Measurements from ENCODE around the gene BSX.

The BSX gene

DNA sequence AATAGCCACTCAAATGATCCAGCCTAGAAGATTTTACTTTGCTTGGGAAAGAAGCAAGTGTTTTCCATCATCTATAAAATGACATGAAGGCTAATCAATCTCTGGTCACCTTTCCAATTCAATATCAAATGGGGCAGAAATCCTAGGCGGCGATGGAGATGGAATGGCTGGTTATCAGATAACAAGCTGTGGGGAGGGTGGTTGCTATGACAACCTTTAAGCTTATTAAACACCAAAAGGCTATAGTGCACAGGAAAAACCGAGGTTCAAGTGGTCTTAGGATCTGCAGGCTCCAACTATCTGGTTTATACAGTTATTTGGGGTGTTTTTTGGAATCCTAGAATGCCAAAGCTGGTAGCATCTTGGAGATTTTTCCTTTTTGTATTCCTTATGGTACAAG is 13.9 kb upstream of the BSX start:
- H3K4me1 ChIP-seq (ENCODE audit: low read depth, poor library complexity, severe bottlenecking), result no peaks in the 10 kb centered on the region
- TF ChIP-seq, protein P1, sequence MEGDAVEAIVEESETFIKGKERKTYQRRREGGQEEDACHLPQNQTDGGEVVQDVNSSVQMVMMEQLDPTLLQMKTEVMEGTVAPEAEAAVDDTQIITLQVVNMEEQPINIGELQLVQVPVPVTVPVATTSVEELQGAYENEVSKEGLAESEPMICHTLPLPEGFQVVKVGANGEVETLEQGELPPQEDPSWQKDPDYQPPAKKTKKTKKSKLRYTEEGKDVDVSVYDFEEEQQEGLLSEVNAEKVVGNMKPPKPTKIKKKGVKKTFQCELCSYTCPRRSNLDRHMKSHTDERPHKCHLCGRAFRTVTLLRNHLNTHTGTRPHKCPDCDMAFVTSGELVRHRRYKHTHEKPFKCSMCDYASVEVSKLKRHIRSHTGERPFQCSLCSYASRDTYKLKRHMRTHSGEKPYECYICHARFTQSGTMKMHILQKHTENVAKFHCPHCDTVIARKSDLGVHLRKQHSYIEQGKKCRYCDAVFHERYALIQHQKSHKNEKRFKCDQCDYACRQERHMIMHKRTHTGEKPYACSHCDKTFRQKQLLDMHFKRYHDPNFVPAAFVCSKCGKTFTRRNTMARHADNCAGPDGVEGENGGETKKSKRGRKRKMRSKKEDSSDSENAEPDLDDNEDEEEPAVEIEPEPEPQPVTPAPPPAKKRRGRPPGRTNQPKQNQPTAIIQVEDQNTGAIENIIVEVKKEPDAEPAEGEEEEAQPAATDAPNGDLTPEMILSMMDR (conservative IDR thresholded peaks at IDR 0.05; ENCODE audit: low read depth, low read length), result no peak
- H3K27me3 ChIP-seq (ENCODE audit: insufficient read depth, low read depth), result no peaks in the 10 kb centered on the region
- H2AFZ ChIP-seq (ENCODE audit: low read depth), result no peak overlapping the region
- H3K79me2 ChIP-seq (ENCODE audit: insufficient read depth, low read depth), result no peaks in the 10 kb centered on the region
- H3K4me2 ChIP-seq, result no peak overlapping the region
- no peak overlapping the region for H3K4me3 ChIP-seq (IDR thresholded peaks at IDR 0.05; ENCODE audit: insufficient read depth, low read depth, low read length)
- no peak overlapping the region for H3K9ac ChIP-seq
- H3K36me3 ChIP-seq (ENCODE audit: insufficient read depth), result no peaks in the 10 kb centered on the region
- no peaks in the 10 kb centered on the region for H4K20me1 ChIP-seq (ENCODE audit: insufficient read depth)
- no peak overlapping the region for H3K27ac ChIP-seq

DNA sequence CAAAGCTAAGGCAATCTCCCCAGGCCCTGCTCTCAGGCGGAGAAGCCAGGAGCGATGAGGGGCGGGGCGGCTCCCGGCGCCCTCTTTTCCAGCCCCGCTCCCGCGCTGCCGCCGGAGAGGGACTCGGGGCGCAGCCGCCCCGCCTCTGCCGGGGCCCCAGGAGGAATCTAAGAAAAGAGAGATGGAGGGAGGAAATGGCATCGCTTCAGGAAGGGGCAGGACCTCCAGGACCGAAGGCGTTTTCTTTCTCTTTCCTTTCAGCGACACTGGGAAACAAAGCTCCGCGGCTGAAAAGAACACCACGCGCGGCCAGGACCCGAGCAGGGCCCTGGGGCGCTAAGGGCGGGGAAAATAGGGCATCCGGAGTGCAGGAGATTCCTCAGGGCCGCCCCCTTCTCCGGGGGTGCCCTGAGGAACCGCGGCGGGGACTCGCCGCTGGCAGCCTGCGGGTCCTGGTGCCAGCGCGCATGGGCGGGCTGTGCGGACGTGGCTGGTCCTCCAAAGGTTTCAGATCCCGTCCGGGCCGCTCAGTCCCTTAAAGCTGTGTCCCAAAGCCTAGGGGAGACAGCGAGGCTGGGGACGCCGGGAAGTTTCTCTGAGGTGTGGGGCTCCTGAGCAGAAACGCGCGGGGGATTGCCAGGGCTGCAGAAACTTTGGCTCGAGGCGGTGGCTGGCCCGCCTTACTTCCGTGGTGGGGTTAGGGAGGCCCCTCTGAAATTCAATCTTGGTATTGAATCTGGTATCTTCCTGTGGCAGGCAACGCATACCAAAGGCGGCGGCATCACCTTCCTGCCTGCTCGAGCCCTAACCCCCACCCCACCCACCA is 2.8 kb upstream of the BSX start:
- Histone ChIP-seq H2AFZ (ENCODE audit: low read depth) (no peak overlapping the region), H3K27me3 (ENCODE audit: insufficient read depth, low read depth) (no peaks in the 10 kb centered on the region), H3K4me3 (IDR thresholded peaks at IDR 0.05; ENCODE audit: insufficient read depth, low read depth, low read length) (no peak overlapping the region), H3K36me3 (ENCODE audit: insufficient read depth) (no peaks in the 10 kb centered on the region), H3K9ac (no peak overlapping the region), H3K4me1 (ENCODE audit: low read depth, poor library complexity, severe bottlenecking) (no peaks in the 10 kb centered on the region), H3K27ac (no peak overlapping the region), H3K4me2 (no peak overlapping the region), H4K20me1 (ENCODE audit: insufficient read depth) (no peaks in the 10 kb centered on the region), H3K79me2 (ENCODE audit: insufficient read depth, low read depth) (no peaks in the 10 kb centered on the region)
- TF ChIP-seq, protein P1 (conservative IDR thresholded peaks at IDR 0.05; ENCODE audit: low read depth, low read length), result no peak

DNA sequence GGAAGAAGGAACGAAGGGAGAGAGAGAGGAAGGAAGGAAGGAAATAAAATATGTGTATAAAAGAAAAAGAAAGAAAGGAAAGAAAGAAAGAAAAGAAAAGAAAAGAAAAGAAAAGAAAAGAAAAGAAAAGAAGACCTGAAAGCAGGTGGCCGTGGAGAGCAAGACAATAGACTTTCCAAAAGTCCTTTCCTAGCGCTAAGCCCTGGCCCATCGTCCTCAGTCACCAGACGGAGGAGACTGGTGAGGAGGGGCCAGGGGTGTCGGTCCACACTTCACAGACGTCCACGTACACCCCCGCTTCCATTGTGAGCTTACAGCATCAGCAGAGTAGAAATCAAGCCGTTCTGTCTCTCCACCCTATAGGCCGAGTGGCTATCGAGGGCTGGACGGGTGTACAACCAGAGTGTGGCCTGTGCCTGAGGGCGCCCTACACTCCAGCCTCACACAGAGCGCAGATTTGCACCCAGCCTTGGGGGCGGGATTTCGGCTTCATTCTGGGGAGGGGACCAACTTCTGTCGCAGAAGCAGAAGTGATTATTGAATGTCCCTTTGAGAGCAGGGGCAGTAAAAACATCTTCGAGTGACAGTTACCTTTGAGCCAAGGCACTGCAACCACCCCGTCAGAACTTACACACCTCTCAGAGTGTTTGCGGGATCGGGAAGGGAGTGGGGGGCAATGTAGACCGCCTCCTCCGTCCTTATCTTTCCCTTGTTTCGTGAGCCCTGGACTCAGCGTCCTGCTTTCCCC is 2.0 kb upstream of the BSX start:
- Histone ChIP-seq H3K27me3 (ENCODE audit: insufficient read depth, low read depth) (no peaks in the 10 kb centered on the region), H3K4me3 (IDR thresholded peaks at IDR 0.05; ENCODE audit: insufficient read depth, low read depth, low read length) (no peak overlapping the region), H3K36me3 (ENCODE audit: insufficient read depth) (no peaks in the 10 kb centered on the region), H3K4me1 (ENCODE audit: low read depth, poor library complexity, severe bottlenecking) (no peaks in the 10 kb centered on the region), H3K27ac (no peak overlapping the region), H3K4me2 (no peak overlapping the region), H3K9ac (no peak overlapping the region), H3K79me2 (ENCODE audit: insufficient read depth, low read depth) (no peaks in the 10 kb centered on the region), H2AFZ (ENCODE audit: low read depth) (no peak overlapping the region), H4K20me1 (ENCODE audit: insufficient read depth) (no peaks in the 10 kb centered on the region)
- TF ChIP-seq, protein P1 (conservative IDR thresholded peaks at IDR 0.05; ENCODE audit: low read depth, low read length), result no peak

DNA sequence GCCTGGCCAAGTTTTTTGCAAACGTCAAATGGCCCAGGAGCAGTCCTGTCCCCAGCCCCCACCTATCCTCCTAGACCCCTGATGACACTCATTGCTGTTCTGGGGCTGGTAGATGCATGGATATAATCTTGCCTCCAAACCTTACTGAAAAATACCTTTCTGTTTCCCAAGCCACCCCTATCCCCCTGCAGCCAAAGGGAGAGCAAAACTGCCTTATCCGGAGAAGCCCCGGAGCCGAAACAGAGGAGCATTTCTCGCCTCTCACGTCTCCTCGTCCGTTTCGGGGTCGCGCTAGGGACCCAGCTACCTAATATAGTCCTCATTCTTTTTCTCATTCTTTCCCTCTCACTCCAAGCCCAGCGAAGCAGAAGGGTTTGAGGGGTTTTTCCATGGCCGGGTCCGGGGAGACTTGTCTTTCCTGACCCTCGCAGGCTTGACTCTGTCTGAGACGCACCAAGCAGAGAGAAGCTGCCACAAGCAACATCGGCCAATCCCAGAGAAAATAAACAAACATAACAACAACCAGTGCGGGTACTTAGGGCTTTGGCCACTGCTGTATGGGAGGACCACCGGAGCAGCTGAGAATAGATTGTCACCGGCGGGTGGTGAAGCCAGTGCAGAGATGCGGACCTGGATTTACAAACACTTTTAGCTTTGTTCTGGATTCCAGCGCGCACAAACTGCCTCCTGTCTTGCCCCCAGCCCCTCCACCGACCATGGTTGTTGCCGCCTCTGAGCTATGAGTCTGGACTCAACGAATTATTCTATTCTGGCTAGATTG is 1.6 kb downstream of the BSX start:
- Histone ChIP-seq H4K20me1 (ENCODE audit: insufficient read depth) (no peaks in the 10 kb centered on the region), H2AFZ (ENCODE audit: low read depth) (no peak overlapping the region), H3K4me2 (no peak overlapping the region), H3K4me3 (IDR thresholded peaks at IDR 0.05; ENCODE audit: insufficient read depth, low read depth, low read length) (no peak overlapping the region), H3K79me2 (ENCODE audit: insufficient read depth, low read depth) (no peaks in the 10 kb centered on the region), H3K4me1 (ENCODE audit: low read depth, poor library complexity, severe bottlenecking) (no peaks in the 10 kb centered on the region), H3K27ac (no peak overlapping the region), H3K9ac (no peak overlapping the region), H3K36me3 (ENCODE audit: insufficient read depth) (no peaks in the 10 kb centered on the region), H3K27me3 (ENCODE audit: insufficient read depth, low read depth) (no peaks in the 10 kb centered on the region)
- TF ChIP-seq, protein P1 (conservative IDR thresholded peaks at IDR 0.05; ENCODE audit: low read depth, low read length), result no peak

Measured in KMS-11 (cell line).